HepG2 (cell line): ENCODE measurements around the gene CDC42EP1. TPM values are rescaled to one million over a fixed set of nuclear protein-coding genes. Genes with fewer than 3 reads are reported as not detected.

Experiments used
- GATA4 ChIP-seq: sonication (generic); IDR thresholded peaks from 2 replicates; pipeline ENCODE4 v1.6.1; 2016; ENCODE audit warnings: antibody characterized with exemption, low read depth, borderline replicate concordance
- HIC2 ChIP-seq: sonication (generic); formaldehyde crosslinking; IDR thresholded peaks from 2 replicates; pipeline ENCODE4 v1.9.0; 2022; ENCODE audit warnings: low read depth, missing genetic modification reagents
- HOXA5 ChIP-seq: sonication (generic); formaldehyde crosslinking; IDR thresholded peaks from 2 replicates; pipeline ENCODE4 v1.4.0; 2020; ENCODE audit warnings: missing genetic modification reagents
- MXI1 ChIP-seq: IDR thresholded peaks from 3 replicates; pipeline ENCODE4 v1.6.1; 2012; ENCODE audit warnings: low read depth, low read length, inconsistent platforms, borderline replicate concordance
- RAD21 ChIP-seq: fragments of 450-650 bp; formaldehyde crosslinking; IDR thresholded peaks from 2 replicates; pipeline ENCODE4 v1.5.0; 2020; ENCODE audit warnings: mild to moderate bottlenecking
- RELA ChIP-seq: sonication (generic); formaldehyde crosslinking; IDR thresholded peaks from 2 replicates; pipeline ENCODE4 v1.4.0; 2020; ENCODE audit warnings: missing genetic modification reagents
- TAF15 ChIP-seq: fragments of 200-400 bp; formaldehyde crosslinking; IDR thresholded peaks from one replicate; pipeline ENCODE4 v1.6.1; 2018; ENCODE audit warnings: mild to moderate bottlenecking, low read depth, low read length; ENCODE audit not compliant: poor library complexity, severe bottlenecking
- XRCC5 ChIP-seq: fragments of 200-400 bp; formaldehyde crosslinking; optimal IDR thresholded peaks from 2 replicates; pipeline ENCODE3; 2017; ENCODE audit warnings: mild to moderate bottlenecking, low read length
- ZBTB26 ChIP-seq: IDR thresholded peaks from 2 replicates; pipeline ENCODE4 v1.6.1; 2016; ENCODE audit warnings: missing compliant biosample characterization, missing genetic modification reagents, borderline replicate concordance
- ZFP36L2 ChIP-seq: sonication (generic); formaldehyde crosslinking; IDR thresholded peaks from 2 replicates; pipeline ENCODE4 v1.4.0; 2020; ENCODE audit warnings: missing genetic modification reagents
- ZHX2 ChIP-seq, 2 experiments: sonication (generic) in 1 of 2; formaldehyde crosslinking in 1 of 2; IDR thresholded peaks; 2 replicates each; pipeline versions ENCODE4 v1.6.1 to v1.9.0; 2014 to 2022; ENCODE audit warnings: antibody characterized with exemption in 1 of 2, borderline replicate concordance in 1 of 2, inconsistent platforms in 1 of 2, low read depth in 1 of 2, missing genetic modification reagents in 1 of 2
- ZNF234 ChIP-seq: sonication (generic); formaldehyde crosslinking; conservative IDR thresholded peaks from 2 replicates; pipeline ENCODE4 v1.5.1; 2020; ENCODE audit warnings: mild to moderate bottlenecking, missing genetic modification reagents
- ZNF44 ChIP-seq: sonication (generic); formaldehyde crosslinking; IDR thresholded peaks from 2 replicates; pipeline ENCODE4 v1.5.1; 2020; ENCODE audit warnings: mild to moderate bottlenecking, missing genetic modification reagents
- ZNF766 ChIP-seq: sonication (generic); formaldehyde crosslinking; IDR thresholded peaks from 2 replicates; pipeline ENCODE4 v1.5.0; 2020; ENCODE audit warnings: missing genetic modification reagents, borderline replicate concordance
- ZNF773 ChIP-seq: sonication (generic); formaldehyde crosslinking; IDR thresholded peaks from 2 replicates; pipeline ENCODE4 v1.4.0; 2020; ENCODE audit warnings: missing genetic modification reagents, borderline replicate concordance
- ZNF878 ChIP-seq: sonication (generic); formaldehyde crosslinking; IDR thresholded peaks from 2 replicates; pipeline ENCODE4 v1.8.1; 2023; ENCODE audit warnings: mild to moderate bottlenecking, missing genetic modification reagents, moderate library complexity
- ZUFSP ChIP-seq: sonication (generic); formaldehyde crosslinking; IDR thresholded peaks from 2 replicates; pipeline ENCODE4 v1.9.0; 2021; ENCODE audit warnings: missing genetic modification reagents, mild to moderate bottlenecking, borderline replicate concordance
- polyA plus RNA-seq, 8 experiments: library from polyadenylated mRNA; depleted of rRNA in 3 of 8; stranded (reverse) in 7 of 8; unstranded in 1 of 8; fragments of >200 nt; fragmentation: Illumina TruSeq in 4 of 8; extraction: Trizol in 4 of 8; gene quantifications; 2 replicates each; pipeline versions ENCODE4 v1.2.1 to v1.2.3, GENCODE V29; 2011 to 2016; ENCODE audit warnings: low read depth in 4 of 8, missing spikeins in 1 of 8, mixed read lengths in 1 of 8; ENCODE audit not compliant: insufficient read depth in 1 of 8
- total RNA-seq, 5 experiments: library from RNA; depleted of rRNA; stranded (reverse); fragments of >200 nt; fragmentation: Illumina TruSeq; extraction: Trizol; gene quantifications; 2 replicates each; pipeline ENCODE4 v1.2.3, GENCODE V29; 2016; ENCODE audit warnings: low read depth in 1 of 5

CDC42EP1 gene
- total and polyA plus RNA-seq, 2 of the 13 experiments (the other 11 are each of a cell fraction or from before 2014, with no cell fraction given) = 17.1 to 29.5 TPM

GRCh38 chr22:37545703-37546436, 14.4 kb upstream of the CDC42EP1 start (continued):
- TF ChIP-seq HOXA5 (CRISPR knock-in tag) = peak; percentile 54; the same call in 1 of the 2 replicates
- TF ChIP-seq ZHX2 (IDR thresholded peaks at IDR 0.05; ENCODE audit: low read depth) = peak; percentile 80
- TF ChIP-seq ZHX2 (CRISPR knock-in tag; IDR thresholded peaks at IDR 0.05; ENCODE audit: borderline replicate concordance) = 0 out of 2 replicates have a peak, but pooled peaks have one; percentile 24
- TF ChIP-seq ZNF878 (CRISPR knock-in tag) = no peak
- no peak for TF ChIP-seq ZNF773 (CRISPR knock-in tag)
- peak; percentile 31; the same call in 1 of the 3 replicates for TF ChIP-seq MXI1
- peak; percentile 82 for TF ChIP-seq ZBTB26 (CRISPR knock-in tag)
- TF ChIP-seq ZNF44 (CRISPR knock-in tag) = 0 out of 2 replicates have a peak, but pooled peaks have one; percentile 9
- TF ChIP-seq RAD21 (CRISPR knock-in tag) = peak; percentile 11; the same call in 1 of the 2 replicates
- TF ChIP-seq ZUFSP = no peak
- peak; percentile 86 for TF ChIP-seq GATA4
- TF ChIP-seq ZNF766 (CRISPR knock-in tag) = 0 out of 2 replicates have a peak, but pooled peaks have one; percentile 47
- no peak for TF ChIP-seq TAF15
- TF ChIP-seq ZNF234 (CRISPR knock-in tag) = no peak
- TF ChIP-seq HIC2 (CRISPR knock-in tag) = peak; percentile 96
- no peak for TF ChIP-seq ZFP36L2 (CRISPR knock-in tag)
- no peak for TF ChIP-seq RELA (CRISPR knock-in tag)
- TF ChIP-seq XRCC5 = no peak
